Measurements from ENCODE around the gene SNRNP40.

DNA sequence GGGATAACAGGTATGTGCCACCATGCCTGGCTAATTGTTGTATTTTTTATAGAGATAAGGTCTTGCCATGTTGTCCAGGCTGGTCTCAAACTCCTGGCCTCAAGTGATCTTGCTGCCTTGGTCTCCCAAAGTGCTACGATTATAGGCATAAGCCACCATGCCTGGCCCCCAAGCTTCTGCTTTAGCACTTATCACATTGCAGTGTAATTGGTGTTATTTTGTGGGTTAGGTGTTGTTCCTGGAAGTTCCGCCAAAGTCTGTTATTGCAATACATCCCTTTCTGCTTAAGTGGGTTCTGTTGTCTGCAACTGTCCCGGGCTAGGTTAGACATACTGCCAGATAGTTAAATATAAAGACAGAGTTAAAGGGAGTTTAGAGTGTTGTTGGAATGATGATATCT is 3.6 kb upstream of the SNRNP40 start:
- TF ChIP-seq CTCF (IDR thresholded peaks at IDR 0.05): no peak
- TF ChIP-seq ZFX (IDR thresholded peaks at IDR 0.05; ENCODE audit: borderline replicate concordance): no peak

Data from 22Rv1 (cell line).